ENCODE results near the gene SLC29A4.
"Not testable (repeated sequence)": the region's sequence is repeated elsewhere in the genome, so short reads cannot be mapped to it uniquely, and the experiment has no call there.

DNA sequence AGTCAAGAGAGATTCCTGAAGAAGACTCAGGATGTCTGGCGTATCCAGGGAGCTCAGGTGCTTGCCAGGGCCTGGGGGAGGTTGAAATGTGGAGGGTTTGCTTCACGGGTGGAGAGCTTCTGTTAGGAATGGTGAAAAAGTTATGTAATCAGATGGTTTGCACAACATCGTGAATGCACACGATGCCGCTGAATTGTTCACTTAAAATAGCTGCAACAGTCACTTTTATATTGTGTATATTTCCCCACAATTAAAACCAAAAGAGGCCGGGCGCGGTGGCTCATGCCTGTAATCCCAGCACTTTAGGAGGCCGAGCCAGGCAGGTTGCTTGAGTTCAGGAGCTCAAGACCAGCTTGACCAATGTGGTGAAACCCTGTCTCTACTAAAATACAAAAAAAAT is 28.4 kb upstream of the SLC29A4 start:
- TF ChIP-seq CTCF (conservative IDR thresholded peaks at IDR 0.05; ENCODE audit: low read depth, low read length); USF2 (IDR thresholded peaks at IDR 0.05; ENCODE audit: low read depth, low read length): not testable (repeated sequence)
